Thyroid gland (tissue), 4 donors: ENCODE measurements around the gene CLIC5.

Source experiments
- POLR2A ChIP-seq, 2 donors: fragments of 450-650 bp; IDR thresholded peaks; one replicate each; pipeline ENCODE4 v1.6.1; 2017; ENCODE audit warnings: antibody characterized with exemption in 2 of 2, mild to moderate bottlenecking in 2 of 2, moderate library complexity in 1 of 2
- TF ChIP-seq, protein P1 (sequence below), 6 experiments: fragments of 200-600 bp in 3 of 6; fragments of 450-650 bp in 3 of 6; sonication (generic) in 3 of 6; IDR thresholded peaks; one replicate each; pipeline ENCODE4 v1.5.1; 2016 to 2019; ENCODE audit warnings: antibody characterized with exemption in 6 of 6, mild to moderate bottlenecking in 2 of 6, inconsistent platforms in 1 of 6, moderate library complexity in 1 of 6

DNA sequence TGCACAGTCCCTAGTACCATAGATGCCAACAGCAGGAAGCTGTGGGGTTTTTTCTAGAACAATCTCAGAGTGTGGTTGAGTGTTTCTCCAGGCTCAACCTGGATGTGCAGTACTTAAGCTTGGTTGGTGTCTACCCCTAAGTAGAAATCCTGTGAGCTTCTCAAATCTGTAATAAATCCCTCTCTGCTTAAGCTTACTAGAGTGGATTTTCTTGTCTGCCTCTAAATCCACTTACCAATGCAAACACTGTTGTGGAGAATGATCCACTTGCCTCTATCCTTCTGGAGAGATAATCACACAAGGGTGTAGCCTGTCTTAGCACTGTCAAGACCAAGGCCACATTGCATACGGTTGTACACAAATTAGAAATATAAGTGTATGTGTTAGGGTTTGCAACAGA, 43.3 kb upstream of the CLIC5 start:
- TF ChIP-seq, protein P1, sequence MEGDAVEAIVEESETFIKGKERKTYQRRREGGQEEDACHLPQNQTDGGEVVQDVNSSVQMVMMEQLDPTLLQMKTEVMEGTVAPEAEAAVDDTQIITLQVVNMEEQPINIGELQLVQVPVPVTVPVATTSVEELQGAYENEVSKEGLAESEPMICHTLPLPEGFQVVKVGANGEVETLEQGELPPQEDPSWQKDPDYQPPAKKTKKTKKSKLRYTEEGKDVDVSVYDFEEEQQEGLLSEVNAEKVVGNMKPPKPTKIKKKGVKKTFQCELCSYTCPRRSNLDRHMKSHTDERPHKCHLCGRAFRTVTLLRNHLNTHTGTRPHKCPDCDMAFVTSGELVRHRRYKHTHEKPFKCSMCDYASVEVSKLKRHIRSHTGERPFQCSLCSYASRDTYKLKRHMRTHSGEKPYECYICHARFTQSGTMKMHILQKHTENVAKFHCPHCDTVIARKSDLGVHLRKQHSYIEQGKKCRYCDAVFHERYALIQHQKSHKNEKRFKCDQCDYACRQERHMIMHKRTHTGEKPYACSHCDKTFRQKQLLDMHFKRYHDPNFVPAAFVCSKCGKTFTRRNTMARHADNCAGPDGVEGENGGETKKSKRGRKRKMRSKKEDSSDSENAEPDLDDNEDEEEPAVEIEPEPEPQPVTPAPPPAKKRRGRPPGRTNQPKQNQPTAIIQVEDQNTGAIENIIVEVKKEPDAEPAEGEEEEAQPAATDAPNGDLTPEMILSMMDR (IDR thresholded peaks at IDR 0.05) = no peak
- TF ChIP-seq POLR2A (IDR thresholded peaks at IDR 0.05) = no peak
